ENCODE data around the gene CHID1.

CHID1 gene

DNA sequence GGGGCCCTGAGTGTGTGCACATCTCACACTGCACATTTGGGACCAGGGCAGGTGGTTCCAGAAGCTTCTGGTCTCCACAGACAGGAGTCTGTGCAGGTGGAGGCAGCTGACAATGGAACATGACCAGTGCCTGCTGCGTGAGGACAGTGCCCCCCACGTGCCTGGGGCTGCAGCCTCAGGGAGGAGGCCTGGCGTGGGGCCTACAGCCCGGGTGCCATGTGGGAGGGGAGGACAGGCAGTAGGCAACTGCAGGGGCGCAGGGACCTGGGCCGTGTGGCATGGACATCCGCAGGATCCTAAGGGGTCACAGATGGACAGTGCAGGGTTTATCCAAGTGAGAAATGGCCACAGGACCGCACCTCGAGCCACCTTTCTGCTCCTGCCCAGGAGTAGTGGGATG is 39.1 kb downstream of the CHID1 start:
- ChIA-PET POLR2A (ENCODE audit: low non-redundant PET) (no interaction called here), CTCF (interaction anchor here (0.6 kb wide), 1 partner anchor 16 kb away, joined by 3 read pairs; no protein-coding TSS in a partner anchor)
- peak overlapping the region; percentile 7; the same call in 1 of the 2 replicates for H3K27ac ChIP-seq
- DNase-seq (ENCODE audit: low spot score), result no peak
- TF ChIP-seq, protein P1, sequence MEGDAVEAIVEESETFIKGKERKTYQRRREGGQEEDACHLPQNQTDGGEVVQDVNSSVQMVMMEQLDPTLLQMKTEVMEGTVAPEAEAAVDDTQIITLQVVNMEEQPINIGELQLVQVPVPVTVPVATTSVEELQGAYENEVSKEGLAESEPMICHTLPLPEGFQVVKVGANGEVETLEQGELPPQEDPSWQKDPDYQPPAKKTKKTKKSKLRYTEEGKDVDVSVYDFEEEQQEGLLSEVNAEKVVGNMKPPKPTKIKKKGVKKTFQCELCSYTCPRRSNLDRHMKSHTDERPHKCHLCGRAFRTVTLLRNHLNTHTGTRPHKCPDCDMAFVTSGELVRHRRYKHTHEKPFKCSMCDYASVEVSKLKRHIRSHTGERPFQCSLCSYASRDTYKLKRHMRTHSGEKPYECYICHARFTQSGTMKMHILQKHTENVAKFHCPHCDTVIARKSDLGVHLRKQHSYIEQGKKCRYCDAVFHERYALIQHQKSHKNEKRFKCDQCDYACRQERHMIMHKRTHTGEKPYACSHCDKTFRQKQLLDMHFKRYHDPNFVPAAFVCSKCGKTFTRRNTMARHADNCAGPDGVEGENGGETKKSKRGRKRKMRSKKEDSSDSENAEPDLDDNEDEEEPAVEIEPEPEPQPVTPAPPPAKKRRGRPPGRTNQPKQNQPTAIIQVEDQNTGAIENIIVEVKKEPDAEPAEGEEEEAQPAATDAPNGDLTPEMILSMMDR (conservative IDR thresholded peaks at IDR 0.05; ENCODE audit: low read depth), result no peak

DNA sequence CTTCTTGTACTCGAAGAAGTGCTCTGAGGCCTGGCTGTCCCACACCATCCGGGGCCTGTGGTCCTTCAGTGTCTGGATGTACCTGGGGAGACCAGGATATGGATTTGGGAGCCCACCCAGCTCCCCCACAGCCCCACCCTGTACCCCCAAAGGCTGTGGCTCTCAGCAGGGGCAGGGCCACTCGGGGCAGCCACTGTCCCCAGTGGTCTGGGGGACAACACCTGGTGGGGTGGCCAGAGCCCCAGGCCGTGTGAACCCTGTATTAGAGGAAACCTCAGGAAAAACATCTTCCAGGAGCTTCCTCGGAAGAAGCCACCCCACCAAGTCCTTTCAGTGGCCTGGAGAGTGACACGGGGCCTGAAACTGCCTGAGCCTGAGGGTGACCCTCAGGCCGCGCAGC is 40.2 kb downstream of the CHID1 start:
- peak overlapping the region; percentile 74; the same call in 1 of the 2 replicates for H3K27ac ChIP-seq
- DNase-seq (ENCODE audit: low spot score), result no peak
- TF ChIP-seq, protein P1 (conservative IDR thresholded peaks at IDR 0.05; ENCODE audit: low read depth), result no peak
- POLR2A ChIA-PET (ENCODE audit: low non-redundant PET), result no interaction called here
- CTCF ChIA-PET, result interaction anchor here (0.5 kb wide), 1 partner anchor 175 kb away, joined by 3 read pairs; no protein-coding TSS in a partner anchor

DNA sequence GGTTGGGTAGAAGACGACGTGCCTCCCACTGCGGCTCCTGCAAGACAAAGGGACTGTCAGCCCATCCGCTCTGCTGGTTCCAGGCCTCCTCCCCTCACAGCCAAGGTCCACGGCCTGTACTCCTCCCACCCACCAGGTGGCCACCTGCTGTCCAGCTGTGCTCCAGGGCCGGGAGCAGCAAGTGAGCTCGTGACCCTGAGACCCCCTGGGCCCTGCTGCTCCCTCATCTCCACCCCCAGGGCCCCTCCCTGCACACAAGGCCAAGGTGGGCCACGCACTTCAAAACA is 40.5 kb downstream of the CHID1 start:
- CTCF ChIA-PET, result interaction anchor here (0.9 kb wide), 1 partner anchor 22 kb away, joined by 5 read pairs; no protein-coding TSS in a partner anchor
- DNase-seq (ENCODE audit: low spot score), result no peak
- POLR2A ChIA-PET (ENCODE audit: low non-redundant PET), result no interaction called here

DNA sequence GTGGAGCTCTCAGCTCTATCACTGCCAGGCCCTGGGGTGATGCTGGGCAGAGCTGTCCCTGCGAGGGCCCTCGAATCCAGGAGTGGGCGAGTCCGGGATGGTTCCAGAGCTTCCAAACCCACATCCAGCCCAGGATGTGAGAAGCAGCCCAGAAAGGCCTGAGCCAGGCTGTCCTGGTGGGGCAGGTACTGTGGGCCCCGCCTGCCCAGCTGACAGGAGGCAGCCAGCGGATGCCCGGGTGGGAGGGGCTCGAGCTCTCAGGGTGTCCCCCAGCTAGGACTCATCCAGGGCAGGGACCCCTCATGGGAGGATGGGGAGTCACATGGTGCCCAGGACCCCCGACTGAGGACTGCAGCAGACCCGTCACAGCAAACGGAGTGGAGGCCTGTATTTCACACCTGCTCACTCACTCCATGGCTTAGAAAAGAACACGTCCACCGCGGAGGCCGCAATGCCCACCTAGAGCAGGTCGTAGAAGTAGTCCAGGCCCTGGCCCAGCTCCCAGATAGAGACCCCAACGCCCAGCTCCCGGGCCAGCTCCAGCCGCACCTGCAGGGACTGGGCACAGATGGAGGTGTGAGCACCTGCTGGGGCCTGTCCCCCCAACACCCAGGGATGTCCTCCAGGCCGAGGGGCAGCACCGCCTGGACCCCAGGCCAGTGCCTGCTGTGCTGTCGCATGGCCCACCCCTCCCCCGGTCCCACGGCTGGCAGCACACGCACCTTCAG is 41.0 kb downstream of the CHID1 start:
- TF ChIP-seq, protein P1 (conservative IDR thresholded peaks at IDR 0.05; ENCODE audit: low read depth), result no peak
- peak overlapping the region; percentile 74 for H3K27ac ChIP-seq
- ChIA-PET POLR2A (ENCODE audit: low non-redundant PET) (interaction anchor here (1.0 kb wide), 1 partner anchor 26 kb away, joined by 3 read pairs; no protein-coding TSS in a partner anchor), CTCF (interaction anchor here (0.9 kb wide), 2 partner anchors 21 to 26 kb away, joined by 3 to 5 read pairs; no protein-coding TSS in a partner anchor)
- DNase-seq (ENCODE audit: low spot score), result no peak

More for the DNA sequence above, 40.5 kb downstream of the CHID1 start:
- peak overlapping the region; percentile 74; the same call in 1 of the 2 replicates for H3K27ac ChIP-seq
- TF ChIP-seq, protein P1 (conservative IDR thresholded peaks at IDR 0.05; ENCODE audit: low read depth), result no peak

DNA sequence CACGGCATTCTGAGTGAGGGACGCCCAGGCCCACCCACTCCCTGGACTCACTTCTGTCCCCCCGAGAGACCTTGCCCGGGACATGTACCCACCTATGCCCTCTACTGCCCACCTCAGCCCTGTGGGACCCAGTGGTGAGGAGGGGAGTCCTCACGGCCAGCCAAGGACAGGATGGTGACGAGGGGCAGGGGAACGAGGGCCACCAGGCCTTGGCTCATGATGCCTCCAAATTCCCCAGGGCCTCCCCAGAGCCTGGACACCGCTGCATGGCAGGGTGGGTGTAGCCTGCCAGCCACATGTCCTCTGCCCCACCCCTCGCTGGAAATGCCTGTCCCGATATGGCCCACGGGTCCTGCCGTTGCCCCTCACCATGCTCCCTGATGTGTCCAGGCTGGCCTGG is 41.8 kb downstream of the CHID1 start:
- CTCF ChIA-PET, result interaction anchor here (0.9 kb wide), 1 partner anchor 26 kb away, joined by 3 read pairs; no protein-coding TSS in a partner anchor
- POLR2A ChIA-PET (ENCODE audit: low non-redundant PET), result interaction anchor here (1.0 kb wide), 1 partner anchor 27 kb away, joined by 3 read pairs; no protein-coding TSS in a partner anchor
- H3K27ac ChIP-seq, result peak overlapping the region; percentile 74
- TF ChIP-seq, protein P1 (conservative IDR thresholded peaks at IDR 0.05; ENCODE audit: low read depth), result no peak
- DNase-seq (ENCODE audit: low spot score), result no peak

DNA sequence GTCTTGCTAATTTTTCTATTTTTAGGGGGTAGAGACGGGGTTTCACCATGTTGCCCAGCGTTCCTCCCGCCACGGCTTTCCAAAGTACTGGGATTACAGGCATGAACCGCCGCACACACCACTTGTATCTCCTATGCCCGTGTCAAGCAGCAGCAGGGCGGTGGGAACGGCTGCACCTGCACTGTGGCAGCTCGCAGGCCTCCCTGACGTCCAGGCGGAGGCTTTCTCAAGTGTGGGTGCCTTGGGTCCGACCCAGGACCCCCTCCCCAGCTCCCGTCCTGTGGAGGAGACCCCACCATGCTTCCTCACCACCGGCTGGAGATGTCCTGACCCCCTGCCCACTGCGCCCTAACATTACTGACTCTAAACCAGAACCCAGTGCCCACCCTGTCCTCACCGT is 42.2 kb downstream of the CHID1 start:
- no peak for DNase-seq (ENCODE audit: low spot score)
- TF ChIP-seq, protein P1 (conservative IDR thresholded peaks at IDR 0.05; ENCODE audit: low read depth), result no peak
- ChIA-PET CTCF (no interaction called here), POLR2A (ENCODE audit: low non-redundant PET) (no interaction called here)
- peak overlapping the region; percentile 74 for H3K27ac ChIP-seq
